DMS53 treated with DMSO at 0.1 percent for 48 hours (cell line): Measurements from ENCODE around the gene DLGAP5.

ENCODE experiments used
- DNase-seq: peaks from one replicate; lab custom pipeline; 2025; ENCODE audit not compliant: unreplicated experiment; lab: John Stamatoyannopoulos, UW

DLGAP5 gene

DNA sequence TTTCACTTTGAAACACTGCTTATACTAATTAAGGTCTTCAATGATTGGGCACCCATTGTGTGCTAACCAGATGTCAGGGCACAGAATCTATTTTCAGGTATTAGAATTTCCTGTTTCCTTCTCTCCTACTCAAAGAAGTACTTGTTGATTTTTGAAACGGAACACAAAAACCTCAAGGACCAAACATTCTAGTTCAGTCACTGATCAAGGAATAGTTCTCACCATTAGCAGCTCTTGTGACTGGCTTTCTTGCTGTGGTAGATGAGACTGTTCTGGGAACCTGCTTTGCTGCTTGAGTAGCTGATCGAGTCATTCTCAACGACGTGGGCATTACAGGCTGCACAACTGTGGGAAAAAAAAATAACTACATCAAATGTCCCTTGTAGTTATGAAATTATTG, 11.0 kb downstream of the DLGAP5 start:
- no peak for DNase-seq

DNA sequence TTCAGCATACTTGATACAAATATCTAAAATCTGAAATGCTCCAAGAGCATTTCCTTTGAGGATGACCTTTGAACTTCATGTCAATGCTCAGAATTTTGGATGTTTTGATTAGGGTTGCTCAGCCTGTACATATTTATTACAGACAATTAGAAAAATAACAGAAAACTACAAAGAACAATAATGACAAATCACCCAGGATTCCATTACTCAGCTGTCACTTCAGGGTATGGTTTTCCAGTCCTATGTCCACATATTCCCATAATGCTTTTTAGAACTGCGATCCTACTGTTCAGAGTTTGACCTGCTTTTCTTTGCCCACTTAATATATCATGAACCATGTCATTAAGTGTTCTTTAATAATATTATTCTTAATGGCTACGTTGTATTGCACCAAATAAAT, 11.4 kb downstream of the DLGAP5 start:
- no peak for DNase-seq

DNA sequence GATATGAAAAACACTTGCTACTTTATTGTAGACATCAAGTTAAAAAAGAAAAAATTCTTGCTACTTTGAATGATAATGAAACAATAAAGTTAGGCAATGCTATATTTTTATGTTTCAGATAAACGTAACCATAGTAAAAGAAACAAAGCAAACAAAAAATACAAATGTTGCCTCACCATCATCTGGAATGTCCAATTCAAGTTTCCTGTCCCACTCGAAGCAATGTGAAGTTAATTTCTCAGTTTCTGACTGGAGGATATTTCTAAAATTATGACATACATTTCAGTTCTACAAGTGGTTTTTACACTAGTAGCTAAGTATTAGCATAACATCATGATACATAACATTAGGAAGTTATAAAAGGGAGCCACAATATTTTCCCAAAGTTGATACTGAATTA, 20.9 kb downstream of the DLGAP5 start:
- no peak for DNase-seq

DNA sequence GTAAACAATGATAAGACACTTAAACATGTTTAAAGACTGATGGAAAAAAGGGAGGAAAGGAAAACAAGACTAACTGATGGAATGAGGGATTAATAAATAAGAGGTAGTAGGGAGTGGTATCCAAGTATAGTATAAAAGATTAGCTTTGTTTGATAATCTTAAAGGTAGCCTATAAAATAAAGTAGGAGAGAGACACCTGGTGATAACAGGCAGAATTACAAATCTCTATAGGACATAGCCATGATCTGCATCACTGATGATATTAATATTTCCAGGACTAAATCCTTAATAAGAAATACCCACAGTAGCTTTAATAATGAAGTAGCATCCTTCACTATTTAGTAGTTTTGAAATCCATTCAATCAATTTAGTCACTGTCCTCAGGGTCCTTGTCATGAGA, 30.4 kb downstream of the DLGAP5 start:
- DNase-seq = peak; percentile 36

DNA sequence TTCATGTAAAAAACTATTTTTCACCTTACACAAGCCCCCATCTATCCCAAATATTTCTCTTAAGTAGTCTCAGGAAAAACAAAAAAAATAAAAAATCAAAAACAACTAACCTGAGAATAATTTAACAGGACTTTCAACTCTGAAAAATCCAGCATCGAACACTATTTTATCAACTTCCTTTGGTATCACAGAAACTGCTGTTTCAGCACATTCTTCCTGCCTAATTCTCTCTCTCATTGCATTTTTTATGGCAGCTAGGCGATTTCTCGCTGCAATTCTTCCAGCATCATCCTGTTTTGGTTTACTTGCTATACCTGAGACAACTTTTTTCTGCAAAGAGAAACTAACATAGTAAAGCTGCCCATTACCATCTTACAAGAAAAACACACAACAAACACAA, 33.0 kb downstream of the DLGAP5 start:
- DNase-seq = no peak

DNA sequence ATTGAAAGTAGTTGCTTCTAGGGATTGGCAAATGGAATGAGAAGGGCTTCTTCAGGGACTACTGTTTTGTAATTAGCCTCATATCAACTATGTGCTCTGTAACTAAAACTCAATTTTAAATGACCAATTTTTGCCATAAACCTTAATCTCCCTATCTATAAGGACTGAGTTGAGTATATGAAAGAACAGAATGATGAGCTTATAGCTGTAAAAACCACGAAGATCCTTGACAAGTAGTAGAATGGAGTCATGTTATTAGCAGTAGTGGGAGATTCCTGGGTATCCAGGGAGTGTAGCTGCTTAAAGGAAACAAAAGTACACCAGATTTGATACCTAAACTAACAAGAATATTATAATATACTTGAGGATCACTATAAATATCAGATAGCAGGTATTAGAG, 34.3 kb downstream of the DLGAP5 start:
- DNase-seq = no peak

DNA sequence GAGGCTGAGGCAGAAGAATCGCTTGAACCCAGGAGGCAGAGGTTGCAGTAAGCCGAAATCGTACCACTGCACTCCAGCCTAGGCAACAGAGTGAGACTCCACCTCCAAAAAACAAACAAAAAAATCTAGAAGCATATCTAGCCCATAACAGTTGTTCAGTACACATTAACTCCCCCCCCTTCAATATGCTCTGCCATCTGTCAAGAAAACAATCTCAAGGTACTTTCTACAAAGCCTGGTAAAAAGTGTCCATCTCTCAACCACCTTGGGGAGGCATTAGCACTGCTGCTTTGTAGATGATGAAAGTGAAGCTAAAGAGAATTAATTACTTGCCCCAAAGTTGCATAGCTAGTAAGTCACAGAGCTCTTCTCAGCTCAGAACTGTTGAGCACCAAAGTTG, 37.4 kb downstream of the DLGAP5 start:
- DNase-seq = no peak

DNA sequence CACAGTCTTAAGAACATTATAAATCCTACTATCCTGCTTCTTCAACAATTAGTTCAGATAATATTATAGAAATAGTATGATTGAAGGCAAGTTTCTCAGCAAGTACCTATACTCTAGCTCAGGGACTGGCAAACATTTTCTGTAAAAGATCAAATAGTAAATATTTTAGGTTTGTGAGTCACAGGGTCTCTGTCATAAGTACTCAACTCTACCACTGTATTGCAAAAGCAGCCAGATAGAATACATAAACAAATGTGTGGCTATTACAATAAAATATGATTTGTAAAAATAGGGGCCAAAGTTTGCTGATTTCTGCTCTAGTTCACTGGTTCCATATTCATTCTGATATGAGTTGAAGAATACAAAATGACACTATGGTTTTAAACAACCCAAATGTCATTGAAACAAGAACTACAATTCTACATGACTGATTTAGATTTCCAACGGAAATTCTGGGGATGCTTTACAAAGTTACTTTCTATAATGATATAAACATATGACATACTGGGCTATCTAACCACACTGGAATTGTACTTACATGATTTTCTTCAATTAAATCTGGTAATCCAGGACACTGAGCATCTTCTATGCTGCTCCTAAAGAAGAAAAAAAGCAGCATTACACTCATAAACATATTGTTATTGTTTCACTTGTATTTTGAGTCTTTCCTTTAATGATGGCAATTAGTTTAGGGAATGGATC, 39.2 kb downstream of the DLGAP5 start:
- no peak for DNase-seq

DNA sequence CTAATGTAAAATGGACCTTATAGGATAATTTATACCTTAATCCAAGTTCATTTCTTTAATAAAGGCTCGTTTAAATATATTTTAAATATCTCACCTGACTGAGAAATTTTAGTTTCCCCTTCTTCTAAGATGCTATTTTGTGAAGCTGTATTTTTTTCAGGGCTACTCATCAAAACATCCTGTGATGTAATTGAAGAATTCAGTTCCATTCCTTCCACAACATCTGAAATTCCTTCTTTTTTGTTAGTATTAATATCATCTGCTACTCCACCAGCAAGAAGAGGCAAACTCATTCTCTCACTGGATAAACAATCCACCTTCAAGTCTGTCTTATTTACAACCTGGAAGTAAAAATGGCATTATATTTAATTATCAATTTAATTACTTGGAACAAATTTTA, 39.8 kb downstream of the DLGAP5 start:
- no peak for DNase-seq

DNA sequence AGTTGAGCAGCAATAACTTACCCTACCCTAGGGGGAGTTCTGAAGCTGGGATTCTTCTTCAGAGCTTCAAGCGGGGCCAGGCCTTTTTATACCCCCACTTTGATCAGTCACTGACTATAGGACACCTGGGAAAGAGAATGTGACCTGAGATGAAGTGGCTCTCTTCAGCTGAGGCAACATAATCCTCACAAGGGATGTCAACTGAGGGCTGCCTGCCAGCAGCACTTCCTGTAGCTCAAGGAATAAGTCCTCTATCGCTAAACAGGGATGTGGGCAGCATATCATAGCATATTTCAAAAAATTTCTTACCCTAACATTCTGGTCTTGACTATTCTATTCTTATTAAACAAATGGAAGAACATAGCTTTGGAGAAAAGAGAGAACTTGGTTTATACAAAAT, 45.0 kb downstream of the DLGAP5 start:
- DNase-seq = no peak

DNA sequence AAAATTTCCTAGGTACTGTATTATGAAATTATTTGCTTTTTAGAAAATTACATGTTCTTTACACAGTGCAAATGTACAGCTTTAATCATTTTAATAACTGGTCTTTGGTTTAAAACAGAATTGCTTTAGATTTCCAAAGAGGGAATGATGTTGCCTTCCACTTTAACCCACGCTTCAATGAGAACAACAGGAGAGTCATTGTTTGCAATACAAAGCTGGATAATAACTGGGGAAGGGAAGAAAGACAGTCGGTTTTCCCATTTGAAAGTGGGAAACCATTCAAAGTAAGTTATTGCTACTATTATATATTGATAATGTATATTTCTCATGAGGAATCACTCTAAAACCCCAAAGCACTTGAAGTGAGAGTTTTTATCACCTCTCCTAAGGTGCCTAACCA, 48.9 kb downstream of the DLGAP5 start:
- no peak for DNase-seq

DNA sequence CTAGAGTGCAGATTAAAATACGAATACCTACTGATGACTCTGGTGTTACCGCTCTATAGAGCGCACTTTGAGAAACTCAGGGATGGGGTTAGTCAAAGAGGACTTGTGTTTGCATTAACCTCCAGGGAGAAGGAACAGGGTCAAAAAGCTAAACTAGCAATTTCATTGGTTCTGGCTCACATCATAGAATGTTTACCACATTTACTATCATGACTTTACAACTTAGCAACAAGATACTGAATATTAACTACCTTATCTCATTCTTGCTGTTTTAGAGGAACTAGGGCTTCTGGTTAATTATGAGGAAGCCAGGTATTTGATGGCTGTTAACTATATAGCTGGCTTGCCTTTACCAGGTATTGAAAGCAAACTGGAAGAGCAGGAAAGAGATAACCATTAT, 49.6 kb downstream of the DLGAP5 start:
- no peak for DNase-seq

DNA sequence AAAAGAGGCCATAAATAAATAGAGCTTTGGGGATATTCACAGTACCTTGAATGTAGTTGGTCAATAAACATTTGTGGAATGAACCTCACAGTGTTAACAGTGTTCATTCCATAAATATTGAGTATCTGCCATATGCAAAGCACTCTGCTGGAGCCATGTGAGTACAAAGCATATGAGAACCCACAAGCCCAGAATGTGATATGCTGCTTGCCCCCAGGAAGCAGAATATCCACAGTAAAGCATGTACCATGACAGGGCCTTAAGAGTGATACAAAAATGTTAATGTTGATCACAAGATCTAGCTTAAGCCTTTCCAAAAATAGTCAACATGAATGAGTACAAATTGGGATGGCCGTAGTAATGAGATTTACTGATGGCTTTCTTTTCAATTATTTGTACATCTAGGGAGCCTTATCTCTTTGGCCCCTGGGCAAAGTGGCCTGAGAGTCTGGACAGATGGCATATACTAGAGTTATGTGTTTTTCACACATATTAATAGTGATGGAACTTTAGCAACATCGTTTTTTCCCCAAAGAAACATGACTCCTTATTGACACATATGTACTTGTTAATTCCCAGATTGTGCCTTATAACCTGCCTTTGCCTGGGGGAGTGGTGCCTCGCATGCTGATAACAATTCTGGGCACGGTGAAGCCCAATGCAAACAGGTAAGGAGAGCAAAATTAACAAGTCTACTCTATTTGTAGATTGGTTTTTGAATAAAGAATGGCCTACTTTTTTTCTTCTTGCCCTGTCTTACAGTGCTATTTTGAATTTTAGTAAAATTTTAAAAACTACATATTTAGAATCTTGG, 51.5 kb downstream of the DLGAP5 start:
- no peak for DNase-seq

DNA sequence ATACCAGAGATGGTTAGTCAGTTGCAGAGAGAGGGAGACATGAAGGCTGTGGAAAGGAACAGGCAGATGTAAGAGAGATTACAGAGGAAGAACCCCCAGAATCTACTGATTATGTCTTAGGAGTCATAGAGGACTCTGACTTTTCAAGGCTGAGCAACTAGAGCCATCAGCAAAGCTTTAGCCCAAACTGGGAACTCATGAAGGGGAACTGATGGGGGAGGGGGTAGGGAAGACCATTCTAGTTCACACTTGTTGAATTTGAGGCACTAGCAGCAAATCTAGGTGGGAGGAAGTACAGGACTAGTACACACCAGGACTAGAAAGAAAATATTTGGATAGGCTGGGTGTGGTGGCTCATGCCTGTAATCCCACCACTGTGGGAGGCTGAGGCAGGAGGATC, 52.2 kb downstream of the DLGAP5 start:
- no peak for DNase-seq

DNA sequence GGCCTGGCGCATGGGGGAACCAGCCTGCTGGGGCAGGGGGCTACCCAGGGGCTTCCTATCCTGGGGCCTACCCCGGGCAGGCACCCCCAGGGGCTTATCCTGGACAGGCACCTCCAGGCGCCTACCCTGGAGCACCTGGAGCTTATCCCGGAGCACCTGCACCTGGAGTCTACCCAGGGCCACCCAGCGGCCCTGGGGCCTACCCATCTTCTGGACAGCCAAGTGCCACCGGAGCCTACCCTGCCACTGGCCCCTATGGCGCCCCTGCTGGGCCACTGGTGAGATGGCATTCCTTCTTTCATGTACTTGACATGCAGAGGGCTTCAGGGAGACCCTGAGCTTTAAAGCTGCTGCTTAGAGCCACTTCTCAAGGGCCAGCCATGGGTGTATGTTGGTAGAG, 53.3 kb downstream of the DLGAP5 start:
- DNase-seq = no peak

DNA sequence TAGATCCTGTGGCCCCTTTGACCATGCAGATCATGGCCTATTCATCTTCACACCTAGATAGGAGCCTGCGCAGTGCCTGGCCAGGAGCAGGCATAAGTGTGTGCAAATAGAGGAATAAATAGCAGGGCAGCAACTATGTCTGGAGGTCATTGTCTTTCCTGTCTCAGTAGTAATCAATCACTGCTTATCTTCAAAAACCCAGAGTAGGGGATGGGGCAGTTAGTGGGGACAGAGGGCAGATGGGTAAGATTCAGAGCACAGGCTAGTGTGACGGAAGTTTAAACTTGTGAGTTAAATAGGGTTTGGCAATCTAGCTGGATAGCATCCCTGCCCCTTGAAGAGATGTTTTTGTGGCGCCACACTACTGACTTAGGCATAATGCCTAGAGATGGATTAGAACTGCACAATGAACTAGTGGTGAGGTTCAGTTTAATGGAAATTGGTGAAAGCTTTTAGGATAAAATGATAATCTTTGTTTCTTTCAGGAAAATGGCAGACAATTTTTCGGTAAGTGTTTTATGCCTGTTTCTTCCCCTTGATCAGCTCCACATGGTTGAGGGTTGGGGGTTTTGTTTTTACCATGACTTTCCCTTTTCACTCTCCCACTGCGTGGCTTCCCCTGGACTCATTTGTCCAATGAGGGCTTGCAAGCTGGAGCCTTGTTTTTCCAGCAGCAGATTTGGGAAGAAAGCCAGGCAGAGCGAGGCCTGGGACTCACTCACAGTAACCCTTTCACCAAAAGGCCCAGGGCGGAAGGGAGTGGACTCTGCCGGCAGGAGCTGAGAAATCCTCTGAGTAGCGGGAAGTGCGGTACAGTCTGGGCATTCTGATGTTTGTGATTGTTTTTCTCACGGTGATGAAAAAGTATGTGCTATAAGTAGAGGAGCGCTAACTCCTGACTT, 54.2 kb downstream of the DLGAP5 start:
- no peak for DNase-seq

DNA sequence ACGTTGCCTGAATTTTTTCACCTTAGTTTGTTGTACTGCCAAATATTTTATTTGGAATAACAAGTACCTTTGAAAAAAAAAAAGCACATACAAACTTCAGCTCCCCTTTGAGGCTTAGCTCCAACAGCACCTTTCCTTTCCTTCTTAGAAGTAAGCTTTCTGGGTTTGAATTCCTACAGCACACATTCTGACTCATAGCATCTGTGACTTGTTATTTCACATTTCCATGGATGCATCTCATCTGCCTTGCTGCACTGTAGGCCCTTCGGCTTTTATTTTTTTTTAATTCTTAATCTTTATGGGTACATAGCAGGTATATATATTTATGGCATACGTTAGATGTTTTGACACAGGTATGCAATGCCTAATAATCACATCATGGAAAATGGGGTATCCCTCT, 55.1 kb downstream of the DLGAP5 start:
- no peak for DNase-seq

DNA sequence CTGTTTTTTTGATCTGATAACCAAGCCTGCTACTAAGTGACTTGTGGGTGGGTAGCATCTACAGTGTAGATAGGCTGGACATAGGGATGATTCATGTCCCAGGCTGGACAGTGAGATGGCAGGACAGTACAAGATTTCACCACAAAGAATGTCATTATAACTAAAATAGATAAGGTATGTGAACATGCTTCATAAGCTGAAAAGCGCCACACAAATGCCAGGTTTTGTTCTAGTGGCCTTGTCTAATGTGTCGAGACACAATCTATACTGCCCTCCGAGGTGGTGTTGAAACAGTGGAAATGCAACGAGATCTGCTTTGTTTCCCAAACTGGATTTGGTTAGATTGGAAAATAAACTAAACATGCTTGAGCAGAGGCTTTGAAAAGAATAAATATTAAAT, 58.0 kb downstream of the DLGAP5 start:
- no peak for DNase-seq

DNA sequence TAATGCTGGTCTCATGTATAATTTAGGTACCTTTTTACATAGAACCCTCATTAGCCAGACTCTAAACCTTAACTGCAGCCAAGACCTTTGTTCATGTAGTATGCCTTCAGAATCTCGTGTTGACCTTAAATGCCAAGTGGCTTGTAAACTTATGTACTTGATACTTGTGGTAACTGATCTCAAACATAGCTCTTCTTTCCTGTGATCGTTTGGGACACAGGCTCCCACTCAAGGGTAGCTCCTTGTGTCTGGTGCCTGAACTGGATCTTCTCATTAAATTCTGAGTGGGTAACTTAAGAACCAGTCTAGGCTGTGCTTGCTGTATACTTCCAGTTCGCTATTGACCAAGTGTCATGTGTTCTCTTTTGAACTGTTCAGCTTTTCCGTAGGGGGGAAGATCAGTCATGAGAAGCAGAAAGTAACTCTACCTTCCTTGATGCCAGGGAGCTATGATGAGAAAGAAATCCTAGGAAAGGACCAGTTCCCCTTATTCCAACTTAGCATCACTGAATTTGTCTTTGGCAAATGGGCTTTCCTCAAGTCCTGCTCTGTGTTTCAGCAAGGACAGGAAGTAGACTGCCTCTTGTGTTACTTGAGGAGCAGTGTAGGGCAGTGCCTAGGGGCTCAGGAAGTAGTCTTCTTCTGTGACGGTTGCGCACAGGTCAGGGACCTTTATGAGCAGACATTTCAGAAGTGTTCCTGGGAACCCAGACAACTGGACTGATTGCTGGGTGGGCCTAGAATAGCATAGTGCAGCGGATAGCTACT, 59.8 kb downstream of the DLGAP5 start:
- no peak for DNase-seq

DNA sequence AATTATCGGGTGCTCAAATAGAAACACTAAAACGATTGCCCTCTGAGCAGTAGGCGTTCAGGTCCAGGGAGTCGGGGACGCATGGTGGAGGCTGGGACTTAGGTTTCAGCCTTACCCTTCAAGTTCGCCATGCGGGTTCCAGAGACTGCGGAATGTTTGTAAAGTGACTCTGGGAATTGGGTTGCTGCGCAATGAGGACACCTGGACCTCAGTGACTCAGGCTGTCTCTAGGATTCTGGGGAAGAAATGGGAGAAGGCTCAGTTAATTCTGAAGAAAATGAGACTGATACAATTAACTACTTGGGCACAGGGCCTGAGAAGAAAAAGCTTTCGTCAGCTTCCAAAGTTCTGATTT, 61.2 kb downstream of the DLGAP5 start:
- peak; percentile 43 for DNase-seq
